NCI-H748 (cell line): ENCODE measurements around the gene BAMBI.

Source experiments
- DNase-seq: peaks from one replicate; lab custom pipeline; 2025; ENCODE audit not compliant: unreplicated experiment; lab: John Stamatoyannopoulos, UW

Gene BAMBI

GRCh38 chr10:28674782-28675181 lies 2.5 kb upstream of the BAMBI start:
- no peak for DNase-seq

GRCh38 chr10:28676326-28676967 lies 874 bp upstream of the BAMBI start:
- peak; percentile 47 for DNase-seq

- peak; percentile 42 for DNase-seq
These were observed 766 bp downstream of the BAMBI start for GRCh38 chr10:28677888-28678686.

- DNase-seq, result peak; percentile 90
These were observed 1.6 kb downstream of the BAMBI start for GRCh38 chr10:28678687-28679457.

GRCh38 chr10:28679581-28680357 lies 2.4 kb downstream of the BAMBI start:
- DNase-seq, result peak; percentile 26

GRCh38 chr10:28680358-28680752 lies 3.0 kb downstream of the BAMBI start:
- no peak for DNase-seq

GRCh38 chr10:28681291-28681763 lies 4.0 kb downstream of the BAMBI start:
- DNase-seq, result no peak

- no peak for DNase-seq
These were observed 4.8 kb downstream of the BAMBI start for GRCh38 chr10:28681928-28682750.

GRCh38 chr10:28684157-28684985 lies 7.0 kb downstream of the BAMBI start:
- DNase-seq, result no peak

- DNase-seq, result no peak
These were observed 7.8 kb downstream of the BAMBI start for GRCh38 chr10:28684986-28685580.

GRCh38 chr10:28685717-28686116 lies 8.4 kb downstream of the BAMBI start:
- no peak for DNase-seq

- DNase-seq, result no peak
These were observed 9.7 kb downstream of the BAMBI start for GRCh38 chr10:28686835-28687682.

GRCh38 chr10:28687683-28688001 lies 10.3 kb downstream of the BAMBI start:
- no peak for DNase-seq

GRCh38 chr10:28690545-28690944 lies 13.2 kb downstream of the BAMBI start:
- no peak for DNase-seq

GRCh38 chr10:28691187-28691694 lies 13.9 kb downstream of the BAMBI start:
- no peak for DNase-seq

GRCh38 chr10:28692050-28692449 lies 14.7 kb downstream of the BAMBI start:
- no peak for DNase-seq

GRCh38 chr10:28694530-28694929 lies 17.2 kb downstream of the BAMBI start:
- DNase-seq, result no peak

GRCh38 chr10:28698075-28698474 lies 20.8 kb downstream of the BAMBI start:
- no peak for DNase-seq
